VCaP (cell line): ENCODE results near the gene NEDD9.

Source experiments
- H3K27ac ChIP-seq: fragments of 450-650 bp; 2 replicates; pipeline ENCODE4 v1.5.1; 2017
- CTCF ChIP-seq: fragments of 450-650 bp; conservative IDR thresholded peaks from 2 replicates; pipeline ENCODE4 v1.5.1; 2017; ENCODE audit warnings: mild to moderate bottlenecking, moderate library complexity

The NEDD9 gene

DNA sequence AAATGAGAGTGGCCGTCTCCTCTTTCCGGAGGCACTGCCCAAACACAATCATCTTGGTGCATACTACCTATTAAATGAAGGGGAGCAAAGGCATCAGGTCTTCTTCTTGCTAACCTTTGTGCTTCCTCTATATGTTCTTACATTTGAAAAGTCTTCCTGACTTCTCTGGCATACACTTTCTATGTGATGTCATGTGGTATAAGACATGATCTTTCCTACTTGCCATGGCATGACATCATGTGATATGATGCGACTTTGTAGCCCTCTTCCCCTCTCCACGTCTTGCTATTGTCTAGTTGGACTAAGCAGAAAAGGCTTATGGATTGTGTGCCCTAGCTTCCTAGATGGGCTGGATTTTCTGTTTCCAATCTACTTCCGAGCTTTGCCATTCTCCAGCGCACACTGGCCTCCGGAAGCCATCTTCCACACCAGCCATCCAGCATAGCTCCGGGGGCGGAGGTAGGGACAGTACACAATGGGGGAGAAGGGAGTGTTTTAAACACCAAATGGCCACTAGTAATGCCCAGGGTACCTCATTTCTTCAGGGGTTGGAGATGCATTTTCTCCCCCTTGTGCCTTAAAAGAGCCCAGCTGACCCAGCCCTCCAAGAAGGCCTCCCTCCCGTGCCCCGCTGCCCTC, 8.8 kb upstream of the NEDD9 start:
- TF ChIP-seq CTCF, result no peak

GRCh38 chr6:11237956-11238355, 5.5 kb upstream of the NEDD9 start:
- no peak overlapping the region for H3K27ac ChIP-seq
- no peak for TF ChIP-seq CTCF

More for the DNA sequence above, 8.8 kb upstream of the NEDD9 start:
- no peak overlapping the region for H3K27ac ChIP-seq

- no peak overlapping the region for H3K27ac ChIP-seq
- TF ChIP-seq CTCF, result no peak
These were observed 5.0 kb upstream of the NEDD9 start for GRCh38 chr6:11237428-11237827.

DNA sequence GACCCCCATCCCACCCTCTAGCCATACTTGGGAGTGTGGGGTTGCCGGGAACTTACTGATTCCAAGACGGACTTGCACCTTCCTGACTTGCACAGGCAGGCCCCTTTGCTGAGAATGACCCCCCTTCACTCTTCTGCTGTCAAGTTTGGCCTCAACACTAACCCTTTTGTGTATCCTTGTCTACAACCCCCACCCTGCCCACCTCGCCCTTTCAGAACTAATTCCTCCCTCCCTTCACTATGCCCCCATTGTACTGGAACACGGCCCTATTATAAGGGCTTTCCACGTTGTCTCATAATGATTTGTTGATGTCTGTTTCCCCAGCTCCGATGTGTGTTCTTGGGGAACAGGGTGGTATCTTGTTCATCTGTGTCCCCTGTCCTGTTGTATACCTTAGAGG, 4.4 kb upstream of the NEDD9 start:
- no peak overlapping the region for H3K27ac ChIP-seq
- no peak for TF ChIP-seq CTCF

- TF ChIP-seq CTCF, result no peak
- H3K27ac ChIP-seq, result no peak overlapping the region
These were observed 3.7 kb upstream of the NEDD9 start for GRCh38 chr6:11236076-11236750.

DNA sequence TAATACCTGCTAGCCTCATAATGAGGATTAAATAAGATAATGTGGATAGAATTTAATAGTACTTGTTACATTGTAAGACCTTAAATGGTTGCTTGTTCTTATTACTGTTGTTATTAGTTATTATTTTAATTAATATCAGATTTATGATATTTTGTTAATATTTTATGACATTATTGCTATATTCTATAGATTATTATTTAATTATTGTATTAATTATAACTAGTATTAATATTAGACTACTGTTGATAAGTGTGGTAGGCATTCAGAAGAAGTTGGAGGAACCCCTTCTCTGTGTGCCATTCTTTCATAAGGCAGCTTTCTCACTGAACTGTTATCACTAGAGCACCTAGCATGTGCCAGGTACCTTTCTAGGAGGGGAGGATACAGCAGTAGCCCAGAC, 2.6 kb upstream of the NEDD9 start:
- no peak overlapping the region for H3K27ac ChIP-seq
- no peak for TF ChIP-seq CTCF

DNA sequence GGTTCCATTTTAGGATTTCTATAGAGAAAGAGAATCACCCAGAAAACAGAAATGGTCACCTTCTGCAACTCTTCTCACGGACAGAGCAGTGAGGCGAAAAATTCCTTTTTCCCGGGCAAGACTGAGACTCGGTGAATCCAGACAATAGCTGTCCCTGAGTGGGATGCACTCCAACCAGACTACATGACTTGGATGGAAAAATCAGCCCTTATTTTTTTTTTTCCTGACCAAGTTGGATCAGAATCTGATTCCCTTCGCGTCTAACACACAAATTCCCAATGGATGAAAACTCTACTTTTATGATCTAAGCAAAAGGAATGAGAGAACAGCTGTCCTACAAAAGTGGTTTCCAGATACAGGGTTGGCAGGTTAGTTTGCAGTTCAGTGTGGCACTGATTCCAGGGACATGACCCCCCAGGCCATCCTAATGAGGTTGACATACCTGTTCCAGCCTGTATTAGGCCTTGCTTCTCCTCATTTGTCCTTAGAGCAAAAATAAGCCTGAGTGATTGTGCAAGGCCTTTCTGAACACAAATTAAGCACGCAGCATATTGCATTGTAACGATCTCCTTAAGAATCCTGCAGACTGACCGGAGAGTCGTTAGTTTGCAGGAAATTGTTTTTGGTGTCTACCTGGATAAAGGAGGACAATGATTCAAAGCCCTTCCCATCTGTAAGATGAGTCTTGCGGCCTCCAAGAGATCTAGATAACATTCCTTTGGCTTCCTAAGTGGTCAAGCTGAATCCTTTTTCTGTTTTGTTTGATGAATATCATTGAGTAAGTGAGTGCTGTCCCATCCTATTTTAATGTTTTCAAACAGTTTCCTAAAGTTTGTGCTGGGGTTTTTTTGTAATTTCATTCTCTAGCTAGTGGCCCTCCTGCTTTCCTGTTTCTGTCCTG, 1.5 kb upstream of the NEDD9 start:
- H3K27ac ChIP-seq, result peak overlapping the region; percentile 98
- no peak for TF ChIP-seq CTCF
